Measurements from ENCODE around the gene GPR156.

DNA sequence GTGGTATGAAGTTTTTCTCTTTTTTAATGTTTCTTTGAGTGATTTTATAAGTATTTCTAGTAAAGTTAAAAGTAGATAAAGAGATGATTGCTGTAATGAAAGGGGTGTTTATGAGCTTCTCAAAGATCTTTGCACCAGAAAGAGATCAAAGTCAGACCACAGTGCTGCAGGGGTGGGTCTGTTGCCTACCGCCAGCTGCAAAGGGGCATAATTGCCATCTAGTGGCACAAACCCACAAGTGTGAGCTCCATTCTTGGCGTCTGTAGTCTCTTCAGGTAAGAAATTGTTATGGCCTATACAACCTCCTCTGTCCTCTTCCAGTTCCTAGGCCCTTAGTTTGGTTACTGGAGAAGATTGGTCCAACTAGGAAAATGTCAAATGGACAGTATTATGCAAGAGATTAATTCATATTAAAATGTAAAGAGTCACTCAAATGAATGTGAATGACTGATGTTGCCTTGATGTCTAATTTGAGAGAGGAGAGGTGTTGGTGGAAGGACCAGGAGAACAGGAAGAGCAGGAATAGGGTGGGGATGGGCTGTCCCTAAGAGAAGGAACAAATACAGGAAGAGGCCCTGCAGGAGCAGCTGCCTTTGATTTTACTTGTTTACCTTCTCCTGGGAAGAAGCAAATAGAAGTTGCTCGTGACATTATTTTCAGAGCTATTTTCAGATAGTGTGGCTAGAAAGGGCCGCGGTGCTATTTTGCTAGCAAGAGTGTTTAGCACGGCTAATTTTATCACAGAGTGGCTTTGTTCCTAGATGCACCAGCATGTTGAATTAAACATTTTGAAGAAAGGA lies 137.8 kb downstream of the GPR156 start:
- TF ChIP-seq, protein P1, sequence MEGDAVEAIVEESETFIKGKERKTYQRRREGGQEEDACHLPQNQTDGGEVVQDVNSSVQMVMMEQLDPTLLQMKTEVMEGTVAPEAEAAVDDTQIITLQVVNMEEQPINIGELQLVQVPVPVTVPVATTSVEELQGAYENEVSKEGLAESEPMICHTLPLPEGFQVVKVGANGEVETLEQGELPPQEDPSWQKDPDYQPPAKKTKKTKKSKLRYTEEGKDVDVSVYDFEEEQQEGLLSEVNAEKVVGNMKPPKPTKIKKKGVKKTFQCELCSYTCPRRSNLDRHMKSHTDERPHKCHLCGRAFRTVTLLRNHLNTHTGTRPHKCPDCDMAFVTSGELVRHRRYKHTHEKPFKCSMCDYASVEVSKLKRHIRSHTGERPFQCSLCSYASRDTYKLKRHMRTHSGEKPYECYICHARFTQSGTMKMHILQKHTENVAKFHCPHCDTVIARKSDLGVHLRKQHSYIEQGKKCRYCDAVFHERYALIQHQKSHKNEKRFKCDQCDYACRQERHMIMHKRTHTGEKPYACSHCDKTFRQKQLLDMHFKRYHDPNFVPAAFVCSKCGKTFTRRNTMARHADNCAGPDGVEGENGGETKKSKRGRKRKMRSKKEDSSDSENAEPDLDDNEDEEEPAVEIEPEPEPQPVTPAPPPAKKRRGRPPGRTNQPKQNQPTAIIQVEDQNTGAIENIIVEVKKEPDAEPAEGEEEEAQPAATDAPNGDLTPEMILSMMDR (IDR thresholded peaks at IDR 0.05), result peak in 5 of 6 experiments; percentile 10 to 48 (median 31)
- TF ChIP-seq POLR2A (IDR thresholded peaks at IDR 0.05), result no peak

Data from Peyer's patch (tissue), 4 donors.